GM23338 (cell line): Measurements from ENCODE around the gene SPP1.

Experiments used
- CREB1 ChIP-seq: fragments of 250-450 bp; sonication (Bioruptor Pico); IDR thresholded peaks from 2 replicates; pipeline ENCODE4 v1.5.0; 2020; ENCODE audit warnings: low read depth, mild to moderate bottlenecking, moderate library complexity
- CTCF ChIP-seq, 2 experiments: fragments of 200-600 bp in 1 of 2; sonication (generic) in 1 of 2; conservative IDR thresholded peaks; 2 replicates each; pipeline versions ENCODE4 v1.5.1 to v1.6.1; 2016 to 2017; ENCODE audit warnings: antibody characterized with exemption in 2 of 2, low read depth in 2 of 2, mild to moderate bottlenecking in 2 of 2, moderate library complexity in 1 of 2
- ETS1 ChIP-seq: IDR thresholded peaks from 2 replicates; pipeline ENCODE4 v1.6.1; 2016; ENCODE audit warnings: antibody characterized with exemption
- EZH2 ChIP-seq: fragments of 200-600 bp; sonication (generic); IDR thresholded peaks from one replicate; pipeline ENCODE4 v1.8.0; 2017; ENCODE audit warnings: antibody characterized with exemption, mild to moderate bottlenecking, low read depth; ENCODE audit not compliant: unreplicated experiment
- EZH2phosphoT487 ChIP-seq: fragments of 200-600 bp; sonication (generic); IDR thresholded peaks from one replicate; pipeline ENCODE4 v1.8.1; 2018; ENCODE audit warnings: antibody characterized with exemption; ENCODE audit not compliant: unreplicated experiment
- JUNB ChIP-seq: IDR thresholded peaks from one replicate; pipeline ENCODE4 v1.6.1; 2016; ENCODE audit warnings: antibody characterized with exemption; ENCODE audit not compliant: unreplicated experiment
- NANOG ChIP-seq: IDR thresholded peaks from 2 replicates; pipeline ENCODE4 v1.6.1; 2016; ENCODE audit warnings: antibody characterized with exemption, borderline replicate concordance
- POLR2AphosphoS5 ChIP-seq: IDR thresholded peaks from 2 replicates; pipeline ENCODE4 v1.6.1; 2016; ENCODE audit warnings: antibody characterized with exemption, low read depth
- REST ChIP-seq: IDR thresholded peaks from one replicate; pipeline ENCODE4 v1.6.1; 2018; ENCODE audit warnings: antibody characterized with exemption; ENCODE audit not compliant: unreplicated experiment
- STAT1 ChIP-seq: IDR thresholded peaks from one replicate; pipeline ENCODE4 v1.6.1; 2016; ENCODE audit warnings: antibody characterized with exemption; ENCODE audit not compliant: unreplicated experiment
- ZNF114 ChIP-seq: fragments of 250-450 bp; sonication (Bioruptor Pico); IDR thresholded peaks from 2 replicates; pipeline ENCODE4 v1.5.0; 2020; ENCODE audit warnings: mild to moderate bottlenecking, moderate library complexity
- ZNF331 ChIP-seq: fragments of 250-450 bp; sonication (Bioruptor Pico); IDR thresholded peaks from 2 replicates; pipeline ENCODE4 v1.5.0; 2020; ENCODE audit warnings: low read depth, mild to moderate bottlenecking, moderate library complexity
- ZNF462 ChIP-seq: fragments of 250-450 bp; sonication (Bioruptor Pico); IDR thresholded peaks from 2 replicates; pipeline ENCODE4 v1.5.0; 2020; ENCODE audit warnings: mild to moderate bottlenecking, moderate library complexity

GRCh38 chr4:87930629-87931028 lies 44.9 kb upstream of the SPP1 start:
- TF ChIP-seq CTCF (conservative IDR thresholded peaks at IDR 0.05; ENCODE audit: low read depth in 2 of 2) (no peak), EZH2 (no peak), CREB1 (CRISPR knock-in tag) (no peak), ZNF331 (CRISPR knock-in tag) (no peak), JUNB (no peak), STAT1 (no peak), REST (no peak), POLR2AphosphoS5 (no peak), EZH2phosphoT487 (no peak), ETS1 (no peak), ZNF114 (CRISPR knock-in tag) (no peak), NANOG (no peak), ZNF462 (no peak)
